GM19351 (cell line): ENCODE data around the gene DYRK2.

ENCODE experiments used
- ATAC-seq: cut with Tn5 transposase; IDR thresholded peaks from one replicate; pipeline ENCODE4 v1.9.1; 2021; ENCODE audit warnings: mild to moderate bottlenecking, moderate library complexity; ENCODE audit not compliant: unreplicated experiment

Gene DYRK2

DNA sequence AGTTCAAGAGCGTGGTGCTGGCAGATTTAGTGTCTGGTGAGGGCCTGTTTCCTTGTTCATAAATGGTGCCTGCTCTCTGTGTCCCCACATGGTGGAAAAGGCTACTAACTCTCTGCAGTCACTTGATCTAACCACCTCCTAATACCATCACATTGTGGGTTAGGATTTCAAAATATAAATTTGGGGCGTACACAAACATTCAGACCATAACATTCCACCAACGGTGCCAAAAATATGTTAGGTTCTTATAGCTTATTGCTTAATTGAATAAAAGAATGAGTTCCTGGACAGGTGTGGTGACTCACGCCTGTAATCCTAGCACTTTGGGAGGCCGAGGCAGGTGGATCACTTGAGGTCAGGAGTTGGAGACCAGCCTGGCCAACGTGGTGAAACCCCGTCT, 3.4 kb upstream of the DYRK2 start:
- ATAC-seq, result no peak

DNA sequence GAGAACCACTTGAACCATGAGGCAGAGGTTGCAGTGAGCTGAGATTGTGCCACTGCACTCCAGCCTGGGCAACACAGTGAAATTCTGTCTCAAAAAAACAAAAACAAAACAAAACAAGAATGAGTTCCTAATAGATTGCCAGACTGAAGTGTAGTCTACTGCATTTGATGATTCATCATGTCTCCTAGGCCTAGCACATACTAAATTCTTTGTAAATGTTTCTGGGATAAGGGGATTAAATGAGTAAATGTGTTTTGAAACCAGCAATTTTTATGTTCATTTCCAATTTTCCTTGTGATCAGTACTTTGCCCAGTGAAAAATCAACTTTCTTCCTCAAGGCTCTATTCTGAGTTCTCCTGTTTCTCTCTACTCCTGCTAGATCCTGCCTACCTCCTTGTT, 2.9 kb upstream of the DYRK2 start:
- ATAC-seq, result no peak

GRCh38 chr12:67646775-67647174, 1.8 kb upstream of the DYRK2 start:
- ATAC-seq, result no peak

GRCh38 chr12:67647181-67647798, 1.3 kb upstream of the DYRK2 start:
- ATAC-seq, result no peak

- peak; percentile 15 for ATAC-seq
These were observed 585 bp upstream of the DYRK2 start for GRCh38 chr12:67647799-67648520.

DNA sequence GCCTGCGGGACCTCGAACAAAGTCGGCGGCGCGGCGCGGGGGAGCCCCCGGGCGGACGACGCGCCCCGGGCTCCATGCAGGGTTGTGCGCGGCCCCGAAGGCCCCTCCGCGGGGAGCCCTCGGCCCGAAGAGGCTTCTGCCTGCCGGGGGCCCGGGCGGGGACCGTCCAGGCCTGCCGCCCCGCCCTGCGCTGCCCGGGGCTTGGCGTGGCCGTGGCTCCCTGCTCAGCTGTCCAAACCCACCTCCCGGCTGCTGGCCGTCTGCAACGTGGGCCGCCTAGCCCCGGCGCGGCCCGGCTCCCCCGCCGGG, 670 bp downstream of the DYRK2 start:
- peak; percentile 22 for ATAC-seq

GRCh38 chr12:67649570-67650387, 1.2 kb downstream of the DYRK2 start:
- ATAC-seq, result peak; percentile 24

DNA sequence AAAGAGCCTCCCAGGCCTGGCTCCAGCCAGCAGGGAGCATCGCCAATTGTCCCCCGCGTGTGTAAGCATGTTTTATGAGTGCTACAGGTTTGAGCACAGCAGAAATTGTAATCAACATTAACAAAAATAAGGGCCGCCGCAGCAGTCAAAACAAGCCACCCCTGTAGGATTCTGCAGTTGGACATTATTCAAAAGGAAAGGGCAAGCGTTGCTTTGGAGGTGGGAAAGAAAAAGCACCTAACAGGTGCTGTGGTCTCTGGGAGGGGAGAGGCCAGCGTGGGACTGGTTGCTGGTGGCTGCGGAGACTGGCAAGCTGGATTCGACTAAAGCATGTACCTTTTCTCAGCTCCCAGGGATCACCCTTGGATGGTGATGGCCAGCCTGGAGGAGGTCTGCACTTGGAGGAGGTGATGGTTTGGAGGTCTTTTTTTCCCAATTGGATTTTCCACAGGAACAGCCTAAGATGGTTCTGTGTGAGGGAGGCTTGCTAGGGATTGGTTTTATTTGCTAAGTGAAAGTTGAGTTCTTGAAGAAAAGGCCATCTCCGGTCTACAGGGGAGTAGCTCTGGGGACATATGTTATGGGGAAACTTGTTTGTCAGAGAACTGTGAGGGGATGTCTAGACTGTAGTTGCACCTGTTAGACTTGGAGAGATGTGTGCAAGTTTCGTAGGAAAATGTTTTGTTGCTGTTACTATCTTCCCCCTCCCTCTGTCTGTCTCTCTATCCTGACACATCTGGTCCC, 2.0 kb downstream of the DYRK2 start:
- no peak for ATAC-seq

DNA sequence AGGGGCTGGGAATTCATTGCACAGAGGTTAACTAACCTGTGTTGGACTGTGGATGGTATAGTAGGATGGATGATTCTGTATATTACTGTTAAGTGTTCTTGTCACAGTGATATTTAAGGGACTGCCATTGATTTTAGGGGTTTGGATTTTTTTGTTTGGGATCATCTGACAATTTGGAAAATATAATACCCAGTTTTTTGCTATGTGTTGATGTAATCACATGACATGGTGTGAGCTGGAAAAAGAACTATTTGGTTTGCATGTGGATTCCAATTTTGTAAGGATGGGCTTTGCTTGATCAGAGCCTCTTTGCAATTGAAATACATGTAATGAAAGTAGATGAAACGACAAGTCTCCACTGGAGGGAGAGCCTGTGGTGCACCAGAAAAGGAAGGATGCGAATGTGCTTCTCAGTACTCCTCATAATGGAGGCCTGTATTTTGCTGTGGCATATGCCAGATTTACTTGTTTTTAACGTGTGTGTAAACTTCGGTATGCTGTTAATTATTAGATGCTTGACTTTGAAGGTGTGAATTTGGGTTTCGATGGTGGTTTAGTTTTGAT, 2.7 kb downstream of the DYRK2 start:
- no peak for ATAC-seq

DNA sequence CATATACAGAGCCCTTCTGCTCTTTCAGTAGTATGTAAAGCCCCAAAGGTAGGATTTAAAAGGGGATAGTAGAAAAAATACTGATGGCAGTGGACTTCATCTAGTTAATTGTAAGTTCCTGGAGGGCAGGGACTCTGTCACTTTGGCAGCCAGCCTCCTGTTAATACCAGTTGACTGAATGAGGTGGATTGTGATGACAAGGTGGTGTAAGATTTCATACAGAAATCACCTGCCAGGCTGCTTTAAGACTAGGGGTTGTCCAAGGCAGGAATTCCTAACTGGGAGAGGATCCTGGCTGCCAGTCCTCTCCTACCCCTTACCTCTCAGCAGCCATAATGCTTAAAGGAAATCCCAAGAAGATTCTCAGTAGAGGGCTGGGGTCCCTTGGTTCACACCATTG, 7.3 kb downstream of the DYRK2 start:
- ATAC-seq, result no peak

- no peak for ATAC-seq
These were observed 7.7 kb downstream of the DYRK2 start for GRCh38 chr12:67656251-67656650.

GRCh38 chr12:67658486-67658885, 9.9 kb downstream of the DYRK2 start:
- no peak for ATAC-seq

- ATAC-seq, result no peak
These were observed 10.7 kb downstream of the DYRK2 start for GRCh38 chr12:67659292-67659691.

- ATAC-seq, result no peak
These were observed 12.9 kb downstream of the DYRK2 start for GRCh38 chr12:67661311-67662021.

DNA sequence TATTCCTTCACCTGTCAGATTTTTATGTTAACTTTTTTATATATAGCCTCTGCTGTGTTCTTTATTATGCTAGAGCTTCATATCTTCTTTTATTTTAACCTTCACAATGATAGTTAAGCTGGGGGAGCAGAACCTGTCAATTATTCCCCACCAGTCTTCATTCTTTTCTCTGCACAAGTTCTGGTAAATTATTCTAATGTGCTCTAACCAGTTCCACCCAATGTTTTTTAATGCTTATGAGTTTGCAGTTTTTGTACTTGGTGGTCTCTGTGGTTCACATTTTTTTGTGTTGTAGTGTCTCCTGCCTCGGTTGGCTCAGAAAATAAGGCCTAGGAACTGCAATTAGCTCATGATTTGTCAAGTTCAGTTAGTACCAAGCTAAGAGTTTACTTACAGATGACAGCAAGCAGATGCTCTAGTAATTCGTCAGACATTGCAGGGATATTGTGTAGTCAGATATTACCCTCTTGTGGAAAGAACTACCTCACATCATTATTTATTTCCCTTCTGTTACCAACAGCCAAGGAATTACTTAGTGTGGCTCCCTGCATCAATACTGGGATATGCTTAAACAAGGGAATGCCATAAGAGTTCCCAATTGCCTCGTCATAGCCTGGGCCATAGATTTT, 14.5 kb downstream of the DYRK2 start:
- ATAC-seq, result no peak

- no peak for ATAC-seq
These were observed 15.6 kb downstream of the DYRK2 start for GRCh38 chr12:67664171-67664570.

DNA sequence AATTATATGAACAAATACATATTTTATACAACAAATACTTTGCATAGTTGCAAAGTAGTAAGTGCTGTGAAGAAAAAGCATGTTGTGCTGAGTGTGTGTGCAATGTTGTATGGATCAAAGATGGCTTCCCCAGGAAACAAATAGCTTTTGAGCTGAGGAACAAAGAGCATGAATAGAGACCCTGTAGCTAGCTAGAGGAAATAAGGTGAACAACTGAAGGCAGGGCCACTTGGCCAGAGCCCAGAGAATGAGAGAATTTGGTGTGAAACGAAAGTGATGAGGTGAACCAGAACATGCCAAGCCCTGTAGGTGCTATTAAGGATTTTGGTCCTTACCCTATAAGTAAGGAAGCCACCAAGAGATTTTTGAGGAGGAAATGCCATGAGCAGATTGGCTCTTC, 17.1 kb downstream of the DYRK2 start:
- ATAC-seq, result no peak

GRCh38 chr12:67666605-67667004, 18.1 kb downstream of the DYRK2 start:
- ATAC-seq, result no peak

DNA sequence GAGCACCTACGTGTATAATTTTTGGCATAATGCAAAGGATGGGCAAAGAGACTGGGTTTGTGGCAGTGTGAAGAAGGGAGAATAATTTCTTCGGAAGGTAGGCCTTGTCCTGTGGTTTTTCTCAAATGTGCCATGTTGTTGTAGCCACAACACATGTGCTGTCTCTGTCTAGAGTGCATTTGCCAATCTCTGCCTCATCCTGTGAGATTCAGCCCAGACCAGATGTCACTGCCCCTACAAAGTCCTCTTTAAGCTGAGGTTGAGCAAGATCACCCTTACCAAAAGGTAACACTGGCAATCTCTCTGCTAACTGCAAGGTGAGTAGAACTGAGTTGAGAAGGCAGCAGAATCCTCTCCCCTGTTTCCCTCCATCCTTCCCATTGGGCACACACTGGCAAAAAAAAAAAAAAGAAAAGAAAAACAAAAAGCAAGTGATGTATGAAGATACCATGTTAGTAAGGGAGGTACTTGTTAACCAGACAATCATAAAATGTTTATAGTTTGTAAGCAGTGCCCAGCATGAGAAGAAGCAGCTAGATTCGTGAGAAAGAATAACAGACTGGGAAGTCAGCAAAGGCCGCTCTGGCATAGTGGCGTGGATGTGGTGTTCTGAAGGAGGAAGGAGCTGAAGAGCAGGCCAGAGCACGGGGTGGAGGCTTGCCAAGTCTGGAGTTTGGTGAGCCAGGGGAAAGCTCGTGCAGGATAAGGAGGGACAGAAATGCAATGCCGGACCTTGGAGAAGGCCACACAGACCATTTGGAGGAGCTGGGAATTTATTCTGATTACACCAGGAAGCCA, 18.9 kb downstream of the DYRK2 start:
- ATAC-seq, result no peak
